ENCODE results near the gene RAD18.

Gene RAD18

GRCh38 chr3:8985876-8986275 lies 22.6 kb upstream of the RAD18 start:
- Histone ChIP-seq H3K27me3 (replicated peaks; ENCODE audit: control insufficient read depth, insufficient read depth, low read length, poor library complexity, severe bottlenecking) (no peaks in the 10 kb centered on the region), H3K4me3 (ENCODE audit: insufficient read depth, low read depth, low read length, poor library complexity, severe bottlenecking) (no peak overlapping the region), H3K36me3 (ENCODE audit: control insufficient read depth, insufficient read depth, low read length) (no peaks in the 10 kb centered on the region), H3K9me3 (ENCODE audit: control insufficient read depth, low read length) (no peaks in the 10 kb centered on the region), H3K4me1 (ENCODE audit: control insufficient read depth, insufficient read depth, low read length, poor library complexity, severe bottlenecking) (no peaks in the 10 kb centered on the region), H3K27ac (ENCODE audit: insufficient read depth, low read length, poor library complexity, severe bottlenecking) (no peak overlapping the region)
- no peak for DNase-seq

GRCh38 chr3:8985411-8985831 lies 22.1 kb upstream of the RAD18 start:
- H3K36me3 ChIP-seq (ENCODE audit: control insufficient read depth, insufficient read depth, low read length), result no peaks in the 10 kb centered on the region
- DNase-seq, result no peak
- H3K27ac ChIP-seq (ENCODE audit: insufficient read depth, low read length, poor library complexity, severe bottlenecking), result no peak overlapping the region
- H3K4me1 ChIP-seq (ENCODE audit: control insufficient read depth, insufficient read depth, low read length, poor library complexity, severe bottlenecking), result no peaks in the 10 kb centered on the region
- no peaks in the 10 kb centered on the region for H3K9me3 ChIP-seq (ENCODE audit: control insufficient read depth, low read length)
- no peaks in the 10 kb centered on the region for H3K27me3 ChIP-seq (replicated peaks; ENCODE audit: control insufficient read depth, insufficient read depth, low read length, poor library complexity, severe bottlenecking)
- no peak overlapping the region for H3K4me3 ChIP-seq (ENCODE audit: insufficient read depth, low read depth, low read length, poor library complexity, severe bottlenecking)

- Histone ChIP-seq H3K4me1 (ENCODE audit: control insufficient read depth, insufficient read depth, low read length, poor library complexity, severe bottlenecking) (no peaks in the 10 kb centered on the region), H3K9me3 (ENCODE audit: control insufficient read depth, low read length) (no peaks in the 10 kb centered on the region), H3K4me3 (ENCODE audit: insufficient read depth, low read depth, low read length, poor library complexity, severe bottlenecking) (no peak overlapping the region), H3K36me3 (ENCODE audit: control insufficient read depth, insufficient read depth, low read length) (no peaks in the 10 kb centered on the region), H3K27ac (ENCODE audit: insufficient read depth, low read length, poor library complexity, severe bottlenecking) (no peak overlapping the region), H3K27me3 (replicated peaks; ENCODE audit: control insufficient read depth, insufficient read depth, low read length, poor library complexity, severe bottlenecking) (no peaks in the 10 kb centered on the region)
- no peak for DNase-seq
Measured at GRCh38 chr3:8984526-8984925, 21.3 kb upstream of the RAD18 start.

GRCh38 chr3:8984081-8984480 lies 20.8 kb upstream of the RAD18 start:
- Histone ChIP-seq H3K27me3 (replicated peaks; ENCODE audit: control insufficient read depth, insufficient read depth, low read length, poor library complexity, severe bottlenecking) (no peaks in the 10 kb centered on the region), H3K4me1 (ENCODE audit: control insufficient read depth, insufficient read depth, low read length, poor library complexity, severe bottlenecking) (no peaks in the 10 kb centered on the region), H3K27ac (ENCODE audit: insufficient read depth, low read length, poor library complexity, severe bottlenecking) (no peak overlapping the region), H3K9me3 (ENCODE audit: control insufficient read depth, low read length) (no peaks in the 10 kb centered on the region), H3K36me3 (ENCODE audit: control insufficient read depth, insufficient read depth, low read length) (no peaks in the 10 kb centered on the region), H3K4me3 (ENCODE audit: insufficient read depth, low read depth, low read length, poor library complexity, severe bottlenecking) (no peak overlapping the region)
- DNase-seq, result no peak

- Histone ChIP-seq H3K27me3 (replicated peaks; ENCODE audit: control insufficient read depth, insufficient read depth, low read length, poor library complexity, severe bottlenecking) (no peaks in the 10 kb centered on the region), H3K36me3 (ENCODE audit: control insufficient read depth, insufficient read depth, low read length) (no peaks in the 10 kb centered on the region), H3K27ac (ENCODE audit: insufficient read depth, low read length, poor library complexity, severe bottlenecking) (no peak overlapping the region), H3K9me3 (ENCODE audit: control insufficient read depth, low read length) (no peaks in the 10 kb centered on the region), H3K4me3 (ENCODE audit: insufficient read depth, low read depth, low read length, poor library complexity, severe bottlenecking) (no peak overlapping the region), H3K4me1 (ENCODE audit: control insufficient read depth, insufficient read depth, low read length, poor library complexity, severe bottlenecking) (no peaks in the 10 kb centered on the region)
- DNase-seq, result no peak
Measured at GRCh38 chr3:8983591-8983990, 20.3 kb upstream of the RAD18 start.

GRCh38 chr3:8983026-8983425 lies 19.8 kb upstream of the RAD18 start:
- Histone ChIP-seq H3K36me3 (ENCODE audit: control insufficient read depth, insufficient read depth, low read length) (no peaks in the 10 kb centered on the region), H3K9me3 (ENCODE audit: control insufficient read depth, low read length) (no peaks in the 10 kb centered on the region), H3K27ac (ENCODE audit: insufficient read depth, low read length, poor library complexity, severe bottlenecking) (no peak overlapping the region), H3K27me3 (replicated peaks; ENCODE audit: control insufficient read depth, insufficient read depth, low read length, poor library complexity, severe bottlenecking) (no peaks in the 10 kb centered on the region), H3K4me1 (ENCODE audit: control insufficient read depth, insufficient read depth, low read length, poor library complexity, severe bottlenecking) (no peaks in the 10 kb centered on the region), H3K4me3 (ENCODE audit: insufficient read depth, low read depth, low read length, poor library complexity, severe bottlenecking) (no peak overlapping the region)
- DNase-seq, result no peak

- no peaks in the 10 kb centered on the region for H3K27me3 ChIP-seq (replicated peaks; ENCODE audit: control insufficient read depth, insufficient read depth, low read length, poor library complexity, severe bottlenecking)
- H3K9me3 ChIP-seq (ENCODE audit: control insufficient read depth, low read length), result no peaks in the 10 kb centered on the region
- no peaks in the 10 kb centered on the region for H3K4me1 ChIP-seq (ENCODE audit: control insufficient read depth, insufficient read depth, low read length, poor library complexity, severe bottlenecking)
- no peak overlapping the region for H3K4me3 ChIP-seq (ENCODE audit: insufficient read depth, low read depth, low read length, poor library complexity, severe bottlenecking)
- no peak for DNase-seq
- no peaks in the 10 kb centered on the region for H3K36me3 ChIP-seq (ENCODE audit: control insufficient read depth, insufficient read depth, low read length)
- no peak overlapping the region for H3K27ac ChIP-seq (ENCODE audit: insufficient read depth, low read length, poor library complexity, severe bottlenecking)
Measured at GRCh38 chr3:8982509-8982908, 19.2 kb upstream of the RAD18 start.

GRCh38 chr3:8981700-8982099 lies 18.4 kb upstream of the RAD18 start:
- Histone ChIP-seq H3K4me3 (ENCODE audit: insufficient read depth, low read depth, low read length, poor library complexity, severe bottlenecking) (no peak overlapping the region), H3K9me3 (ENCODE audit: control insufficient read depth, low read length) (no peaks in the 10 kb centered on the region), H3K27me3 (replicated peaks; ENCODE audit: control insufficient read depth, insufficient read depth, low read length, poor library complexity, severe bottlenecking) (no peaks in the 10 kb centered on the region), H3K4me1 (ENCODE audit: control insufficient read depth, insufficient read depth, low read length, poor library complexity, severe bottlenecking) (no peaks in the 10 kb centered on the region), H3K27ac (ENCODE audit: insufficient read depth, low read length, poor library complexity, severe bottlenecking) (no peak overlapping the region), H3K36me3 (ENCODE audit: control insufficient read depth, insufficient read depth, low read length) (no peaks in the 10 kb centered on the region)
- no peak for DNase-seq

- no peak for DNase-seq
- Histone ChIP-seq H3K27me3 (replicated peaks; ENCODE audit: control insufficient read depth, insufficient read depth, low read length, poor library complexity, severe bottlenecking) (no peaks in the 10 kb centered on the region), H3K4me3 (ENCODE audit: insufficient read depth, low read depth, low read length, poor library complexity, severe bottlenecking) (no peak overlapping the region), H3K4me1 (ENCODE audit: control insufficient read depth, insufficient read depth, low read length, poor library complexity, severe bottlenecking) (no peaks in the 10 kb centered on the region), H3K36me3 (ENCODE audit: control insufficient read depth, insufficient read depth, low read length) (no peaks in the 10 kb centered on the region), H3K9me3 (ENCODE audit: control insufficient read depth, low read length) (no peaks in the 10 kb centered on the region), H3K27ac (ENCODE audit: insufficient read depth, low read length, poor library complexity, severe bottlenecking) (no peak overlapping the region)
Measured at GRCh38 chr3:8981296-8981695, 18.0 kb upstream of the RAD18 start.

- DNase-seq, result no peak
- no peak overlapping the region for H3K4me3 ChIP-seq (ENCODE audit: insufficient read depth, low read depth, low read length, poor library complexity, severe bottlenecking)
- no peaks in the 10 kb centered on the region for H3K9me3 ChIP-seq (ENCODE audit: control insufficient read depth, low read length)
- H3K27me3 ChIP-seq (replicated peaks; ENCODE audit: control insufficient read depth, insufficient read depth, low read length, poor library complexity, severe bottlenecking), result no peaks in the 10 kb centered on the region
- no peaks in the 10 kb centered on the region for H3K4me1 ChIP-seq (ENCODE audit: control insufficient read depth, insufficient read depth, low read length, poor library complexity, severe bottlenecking)
- H3K36me3 ChIP-seq (ENCODE audit: control insufficient read depth, insufficient read depth, low read length), result no peaks in the 10 kb centered on the region
- H3K27ac ChIP-seq (ENCODE audit: insufficient read depth, low read length, poor library complexity, severe bottlenecking), result no peak overlapping the region
Measured at GRCh38 chr3:8980756-8981257, 17.5 kb upstream of the RAD18 start.

- DNase-seq, result no peak
- Histone ChIP-seq H3K27ac (ENCODE audit: insufficient read depth, low read length, poor library complexity, severe bottlenecking) (no peak overlapping the region), H3K9me3 (ENCODE audit: control insufficient read depth, low read length) (no peaks in the 10 kb centered on the region), H3K36me3 (ENCODE audit: control insufficient read depth, insufficient read depth, low read length) (no peaks in the 10 kb centered on the region), H3K27me3 (replicated peaks; ENCODE audit: control insufficient read depth, insufficient read depth, low read length, poor library complexity, severe bottlenecking) (no peaks in the 10 kb centered on the region), H3K4me1 (ENCODE audit: control insufficient read depth, insufficient read depth, low read length, poor library complexity, severe bottlenecking) (no peaks in the 10 kb centered on the region), H3K4me3 (ENCODE audit: insufficient read depth, low read depth, low read length, poor library complexity, severe bottlenecking) (no peak overlapping the region)
Measured at GRCh38 chr3:8979262-8979661, 16.0 kb upstream of the RAD18 start.

All from effector memory CD4-positive, alpha-beta T cell (primary cell).